Muscle layer of colon (tissue), 2 donors: ENCODE data around the gene PPP1R9B.
A peak's percentile ranks its signal among the peaks of the same experiment; 100 is the strongest.

Source experiments
- H3K27ac ChIP-seq: one replicate; pipeline ENCODE4 v1.7.0; 2013; ENCODE audit warnings: low read depth, mild to moderate bottlenecking, low read length, moderate library complexity
- H3K27me3 ChIP-seq, 2 donors: one replicate each; pipeline ENCODE4 v1.7.0; 2013; ENCODE audit warnings: low read length in 2 of 2, mild to moderate bottlenecking in 2 of 2; ENCODE audit not compliant: insufficient read depth in 2 of 2, control insufficient read depth in 1 of 2
- H3K36me3 ChIP-seq: one replicate; pipeline ENCODE4 v1.7.0; 2013; ENCODE audit warnings: mild to moderate bottlenecking, low read length; ENCODE audit not compliant: insufficient read depth
- H3K4me1 ChIP-seq: one replicate; pipeline ENCODE4 v1.7.0; 2013; ENCODE audit warnings: mild to moderate bottlenecking, low read length; ENCODE audit not compliant: insufficient read depth
- H3K4me3 ChIP-seq, 2 donors: one replicate each; pipeline ENCODE4 v1.7.0; 2013; ENCODE audit warnings: low read length in 2 of 2, low read depth in 1 of 2, mild to moderate bottlenecking in 1 of 2, moderate library complexity in 1 of 2
- H3K9ac ChIP-seq: one replicate; pipeline ENCODE4 v1.7.0; 2013; ENCODE audit warnings: low read length
- H3K9me3 ChIP-seq: one replicate; pipeline ENCODE4 v1.7.0; 2013; ENCODE audit warnings: mild to moderate bottlenecking, low read length
- donor health status: abdominal sarcoma.
- donor health status: Adenocarcinoma of cecum.

Gene PPP1R9B

DNA sequence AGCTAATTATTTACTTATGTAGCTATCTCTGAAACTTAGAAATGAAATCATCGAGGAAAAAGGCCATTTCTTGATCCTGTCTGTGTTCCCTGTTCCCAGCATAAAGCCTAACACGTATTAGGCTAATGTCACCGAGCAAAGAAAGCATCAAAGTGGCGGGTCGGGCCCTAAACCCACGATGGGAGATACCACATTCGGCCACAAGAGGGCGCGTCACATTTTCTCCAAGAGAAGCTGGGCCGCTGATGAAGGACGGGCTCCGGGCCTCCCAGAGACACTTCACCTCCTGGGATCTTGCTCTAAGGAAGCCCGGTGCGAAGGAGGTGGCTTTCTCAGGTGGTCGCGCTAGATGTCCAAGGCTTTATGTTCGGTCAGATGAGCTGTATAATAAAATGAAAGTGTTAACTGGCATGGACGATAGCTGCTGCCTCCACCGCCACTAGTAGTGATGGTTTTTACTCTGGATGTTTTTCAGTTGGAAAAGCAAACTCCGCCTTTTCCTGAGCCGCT lies 56.2 kb downstream of the PPP1R9B start:
- Histone ChIP-seq H3K27ac (peak overlapping the region; percentile 67), H3K36me3 (peaks cover 22% of the 10 kb centered on the region), H3K4me3 (peak overlapping the region; percentile 24 to 80), H3K9me3 (no peaks in the 10 kb centered on the region), H3K4me1 (peaks cover 15% of the 10 kb centered on the region), H3K27me3 (no peaks in the 10 kb centered on the region), H3K9ac (peak overlapping the region; percentile 39)

DNA sequence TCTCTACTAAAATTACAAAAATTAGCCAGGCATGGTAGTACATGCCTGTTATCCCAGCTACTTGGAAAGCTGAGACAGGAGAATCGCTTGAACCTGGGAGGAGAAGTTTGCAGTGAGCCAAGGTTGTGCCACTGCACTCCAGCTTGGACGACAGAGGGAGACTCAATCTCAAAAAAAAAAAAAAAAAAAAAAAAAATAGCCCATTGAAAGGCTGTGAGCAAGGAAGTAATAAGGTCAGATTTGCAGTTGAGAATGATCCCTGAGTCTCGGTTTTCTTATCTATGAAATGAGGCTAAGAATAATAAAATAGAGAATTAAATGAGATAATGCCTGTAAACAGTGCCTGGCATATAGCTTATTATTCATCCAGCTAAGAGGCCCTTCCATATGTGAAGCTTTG lies 56.7 kb downstream of the PPP1R9B start:
- Histone ChIP-seq H3K27me3 (no peaks in the 10 kb centered on the region), H3K4me1 (peaks cover 15% of the 10 kb centered on the region), H3K4me3 (no peak overlapping the region), H3K36me3 (peaks cover 17% of the 10 kb centered on the region), H3K9me3 (no peaks in the 10 kb centered on the region), H3K9ac (no peak overlapping the region), H3K27ac (no peak overlapping the region)

- Histone ChIP-seq H3K4me3 (no peak overlapping the region), H3K36me3 (peaks cover 12% of the 10 kb centered on the region), H3K9me3 (no peaks in the 10 kb centered on the region), H3K27me3 (no peaks in the 10 kb centered on the region), H3K9ac (no peak overlapping the region), H3K27ac (no peak overlapping the region), H3K4me1 (peaks cover 15% of the 10 kb centered on the region)
These were observed 57.2 kb downstream of the PPP1R9B start for GRCh38 chr17:50093246-50093645.

DNA sequence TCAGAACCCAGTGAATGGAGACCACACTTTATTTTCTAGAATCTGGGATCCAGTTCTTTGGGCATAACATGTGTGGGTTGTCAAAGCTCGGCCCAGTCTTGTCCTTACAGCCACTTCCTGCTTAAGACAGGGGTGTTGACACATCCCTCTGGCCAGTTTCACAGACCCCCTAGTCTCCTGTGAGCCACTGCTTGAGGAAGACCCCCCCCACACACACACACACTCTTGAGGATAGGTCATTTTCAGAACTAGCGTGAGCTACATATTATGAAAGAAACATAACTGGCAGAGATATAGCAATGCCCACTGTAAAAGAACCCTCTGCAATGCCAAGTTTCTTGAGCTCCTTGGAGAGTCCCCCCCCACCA lies 58.6 kb downstream of the PPP1R9B start:
- no peak overlapping the region for H3K9ac ChIP-seq
- H3K36me3 ChIP-seq, result no peaks in the 10 kb centered on the region
- no peaks in the 10 kb centered on the region for H3K27me3 ChIP-seq
- peaks cover 13% of the 10 kb centered on the region for H3K4me1 ChIP-seq
- H3K27ac ChIP-seq, result no peak overlapping the region
- no peaks in the 10 kb centered on the region for H3K9me3 ChIP-seq
- H3K4me3 ChIP-seq, result no peak overlapping the region

DNA sequence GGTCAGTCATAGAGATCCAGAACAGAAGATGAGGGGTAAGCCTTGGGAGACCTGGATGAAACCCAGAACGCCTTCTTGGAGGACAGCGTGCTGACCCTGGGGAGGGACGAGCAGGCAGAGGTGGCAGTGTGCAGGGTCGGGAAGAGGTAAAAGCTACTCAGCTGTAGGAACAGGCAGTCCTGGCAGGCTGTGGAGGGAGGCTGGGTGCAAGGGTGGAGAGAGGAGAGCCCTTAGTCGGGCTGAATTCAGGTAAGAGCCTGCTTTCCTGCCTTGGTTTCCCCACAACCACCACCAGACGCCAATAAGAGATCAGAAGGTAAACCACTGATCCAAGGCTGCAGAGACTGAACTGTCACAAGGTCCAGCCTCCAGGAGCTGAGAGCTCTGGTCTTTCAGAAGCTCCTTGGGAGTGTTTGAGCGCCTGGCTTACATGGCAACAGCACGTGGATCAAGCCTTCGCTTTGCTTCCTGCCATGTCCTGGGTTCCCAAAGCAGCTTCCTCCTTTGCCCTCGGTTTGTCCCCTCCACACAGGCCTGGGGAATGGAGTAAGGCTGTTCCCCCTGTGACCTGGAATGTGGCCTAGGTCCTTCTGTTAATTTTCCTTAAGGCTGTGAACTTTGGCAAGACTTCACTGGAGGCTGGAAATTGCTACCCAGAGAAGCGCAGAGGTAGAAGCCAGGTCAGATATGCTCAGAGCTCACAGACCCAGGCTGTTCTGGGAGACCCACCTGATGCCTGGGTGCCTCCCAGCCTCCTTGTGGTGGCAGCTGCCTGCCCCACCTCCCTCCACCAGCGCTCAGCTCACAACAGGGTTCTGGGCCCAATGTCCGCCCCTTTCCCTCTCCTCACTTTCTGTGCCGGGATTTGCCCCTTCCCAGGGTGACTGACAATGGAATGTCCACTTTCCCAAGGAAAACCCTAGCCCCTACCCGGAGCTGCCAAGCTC lies 59.2 kb downstream of the PPP1R9B start:
- Histone ChIP-seq H3K27ac (no peak overlapping the region), H3K27me3 (no peaks in the 10 kb centered on the region), H3K9me3 (no peaks in the 10 kb centered on the region), H3K4me1 (peaks cover 6% of the 10 kb centered on the region), H3K36me3 (no peaks in the 10 kb centered on the region), H3K4me3 (no peak overlapping the region), H3K9ac (no peak overlapping the region)

DNA sequence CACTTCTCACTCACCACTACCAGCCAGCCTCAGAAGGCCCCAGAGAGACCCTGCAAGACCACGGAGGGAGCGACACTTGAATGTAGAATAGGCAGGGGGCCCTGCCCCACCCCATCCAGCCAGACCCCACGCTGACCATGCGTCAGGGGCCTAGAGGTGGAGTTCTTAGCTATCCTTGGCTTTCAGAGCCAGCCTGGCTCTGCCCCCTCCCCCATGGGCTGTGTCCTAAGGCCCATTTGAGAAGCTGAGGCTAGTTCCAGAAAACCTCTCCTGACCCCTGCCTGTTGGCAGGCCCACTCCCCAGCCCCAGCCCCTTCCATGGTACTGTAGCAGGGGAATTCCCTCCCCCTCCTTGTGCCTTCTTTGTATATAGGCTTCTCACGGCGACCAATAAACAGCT lies 60.4 kb downstream of the PPP1R9B start:
- Histone ChIP-seq H3K9me3 (no peaks in the 10 kb centered on the region), H3K36me3 (no peaks in the 10 kb centered on the region), H3K4me3 (no peak overlapping the region), H3K27me3 (no peaks in the 10 kb centered on the region), H3K4me1 (peaks cover 3% of the 10 kb centered on the region), H3K27ac (no peak overlapping the region), H3K9ac (no peak overlapping the region)

- Histone ChIP-seq H3K4me3 (no peak overlapping the region), H3K27ac (no peak overlapping the region), H3K4me1 (no peaks in the 10 kb centered on the region), H3K36me3 (no peaks in the 10 kb centered on the region), H3K9ac (no peak overlapping the region), H3K9me3 (no peaks in the 10 kb centered on the region), H3K27me3 (no peaks in the 10 kb centered on the region)
These were observed 61.3 kb downstream of the PPP1R9B start for GRCh38 chr17:50088952-50089825.

DNA sequence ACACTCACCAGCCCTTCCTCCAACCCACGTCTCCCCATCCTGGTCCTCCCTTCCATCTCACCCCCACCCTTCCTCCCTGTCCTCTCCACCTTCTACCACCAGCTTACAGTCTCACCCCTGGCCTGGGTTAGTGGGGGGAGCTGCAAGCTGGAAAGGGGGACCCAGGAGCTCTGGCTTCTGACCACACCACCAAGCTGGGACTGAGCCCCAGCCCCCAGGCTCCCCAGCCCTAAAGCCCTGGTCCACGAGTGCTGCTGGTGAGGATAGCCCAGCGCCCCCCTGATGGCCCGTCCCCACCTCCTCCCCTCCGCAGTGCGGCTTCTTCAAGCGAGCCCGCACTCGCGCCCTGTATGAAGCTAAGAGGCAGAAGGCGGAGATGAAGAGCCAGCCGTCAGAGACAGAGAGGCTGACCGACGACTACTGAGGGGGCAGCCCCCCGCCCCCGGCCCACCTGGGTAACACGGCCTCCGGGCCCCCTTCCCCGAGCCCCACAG lies 62.5 kb downstream of the PPP1R9B start:
- Histone ChIP-seq H3K9me3 (no peaks in the 10 kb centered on the region), H3K27me3 (no peaks in the 10 kb centered on the region), H3K4me1 (no peaks in the 10 kb centered on the region), H3K36me3 (no peaks in the 10 kb centered on the region), H3K27ac (no peak overlapping the region), H3K4me3 (no peak overlapping the region), H3K9ac (no peak overlapping the region)

DNA sequence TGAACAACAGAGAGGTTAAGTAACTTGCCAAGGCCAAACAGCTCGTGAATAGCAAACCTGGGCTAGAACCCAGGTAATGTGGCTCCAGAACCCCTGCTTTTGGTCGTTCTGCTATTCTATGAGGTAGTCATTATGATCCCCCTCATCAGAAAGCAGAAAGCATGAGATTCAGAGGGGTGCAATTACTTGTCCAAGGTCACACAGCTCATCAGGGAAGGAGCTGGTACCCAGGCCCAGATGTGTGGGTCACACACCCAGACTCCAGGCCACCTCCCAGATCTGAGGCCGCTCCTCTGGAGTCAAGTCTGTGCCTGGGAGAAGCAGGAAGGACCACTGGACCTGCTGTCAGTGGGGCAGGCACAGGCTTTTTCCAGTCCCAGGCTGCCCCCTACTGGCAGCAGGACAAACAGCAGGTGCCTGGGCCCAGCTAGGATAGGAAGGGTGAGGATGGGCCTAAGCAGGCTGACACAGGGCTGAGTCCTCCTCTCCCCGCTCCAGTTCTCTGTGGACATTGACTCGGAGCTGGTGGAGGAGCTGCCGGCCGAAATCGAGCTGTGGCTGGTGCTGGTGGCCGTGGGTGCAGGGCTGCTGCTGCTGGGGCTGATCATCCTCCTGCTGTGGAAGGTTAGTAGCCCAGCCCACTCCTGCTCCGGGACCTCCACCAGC lies 63.1 kb downstream of the PPP1R9B start:
- Histone ChIP-seq H3K27ac (no peak overlapping the region), H3K4me1 (no peaks in the 10 kb centered on the region), H3K9ac (no peak overlapping the region), H3K27me3 (no peaks in the 10 kb centered on the region), H3K9me3 (no peaks in the 10 kb centered on the region), H3K4me3 (no peak overlapping the region), H3K36me3 (no peaks in the 10 kb centered on the region)
